ENCODE results near the gene PSMC3IP.

The PSMC3IP gene

GRCh38 chr17:42586514-42587230 is 9.1 kb upstream of the PSMC3IP start:
- no peak for DNase-seq (ENCODE audit: low read depth in 2 of 3, low spot score in 1 of 3)

DNA sequence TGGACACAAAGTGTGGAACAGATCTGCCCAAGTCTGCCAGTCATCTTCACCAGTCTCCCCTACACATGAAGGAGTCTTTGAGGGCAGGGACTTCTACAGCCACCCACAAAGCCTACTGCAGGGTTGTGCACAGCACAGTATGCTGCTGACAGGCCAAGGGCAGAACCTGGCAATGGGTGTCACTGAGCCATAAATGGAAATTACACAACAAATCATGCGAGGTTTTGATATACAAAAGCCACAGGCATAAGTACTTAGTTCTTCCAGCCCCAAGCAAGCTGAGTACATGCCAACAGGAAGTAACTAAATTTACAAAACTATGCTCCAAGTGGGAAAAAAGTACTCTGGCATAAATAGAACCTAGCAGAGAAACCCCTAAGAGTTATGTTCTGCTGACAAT is 7.8 kb upstream of the PSMC3IP start:
- no peak for DNase-seq (ENCODE audit: low read depth in 2 of 3, low spot score in 1 of 3)

DNA sequence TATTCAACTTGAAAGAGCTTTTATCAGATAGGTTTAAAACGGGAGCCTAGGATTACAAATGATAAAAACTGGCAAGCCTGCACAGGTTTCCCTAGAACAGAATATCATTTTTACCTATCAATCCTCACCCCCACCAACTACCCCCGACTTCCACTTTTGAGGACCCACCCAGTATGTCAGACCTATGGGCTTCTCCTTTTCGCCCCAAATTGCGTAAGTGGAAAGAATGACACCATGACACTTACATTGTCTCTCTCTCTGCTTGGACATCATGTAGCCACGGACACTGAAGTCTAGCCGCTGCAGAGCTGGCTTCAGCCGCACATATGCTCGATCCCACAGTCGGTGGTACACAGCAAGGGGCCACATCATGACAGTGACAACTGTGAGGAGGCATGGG is 7.4 kb upstream of the PSMC3IP start:
- DNase-seq (ENCODE audit: low read depth in 2 of 3, low spot score in 1 of 3) = no peak

- no peak for DNase-seq (ENCODE audit: low read depth in 2 of 3, low spot score in 1 of 3)
These were observed 4.3 kb upstream of the PSMC3IP start for GRCh38 chr17:42581744-42582270.

DNA sequence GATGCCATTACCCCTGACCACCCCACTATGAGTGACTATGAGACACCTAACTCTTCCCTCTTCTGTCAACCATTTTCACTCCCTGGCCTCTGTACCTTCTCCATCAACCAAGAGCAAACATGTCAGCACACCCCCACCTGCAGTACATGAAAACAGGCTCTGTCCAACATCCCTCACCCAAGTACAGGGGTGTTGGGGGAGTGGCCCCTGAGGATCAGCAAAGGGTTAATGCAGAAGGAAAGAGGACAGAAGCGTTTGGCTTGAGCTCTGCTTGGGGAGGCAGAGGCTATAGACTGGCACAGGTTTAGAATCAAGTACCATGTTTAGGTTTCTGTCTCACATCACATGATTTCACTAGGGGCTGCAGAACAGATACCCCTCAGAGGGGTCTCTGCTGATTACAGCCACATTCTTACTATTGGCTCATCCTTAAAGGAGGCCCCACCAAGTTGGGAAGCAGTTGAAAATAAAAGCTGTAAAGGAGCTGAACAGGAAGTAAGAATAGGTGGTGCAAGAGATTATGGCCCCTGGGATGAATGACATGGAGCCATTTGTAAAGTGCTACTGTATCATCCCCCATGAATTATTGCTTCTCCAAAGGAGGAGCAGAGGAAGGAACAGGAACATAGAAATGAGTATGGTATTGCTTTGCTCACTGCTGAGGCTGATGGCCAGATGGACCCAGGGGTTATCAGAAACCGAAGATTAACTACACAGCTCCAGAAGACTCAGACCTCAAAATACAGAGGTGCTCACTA is 2.4 kb upstream of the PSMC3IP start:
- no peak for DNase-seq (ENCODE audit: low read depth in 2 of 3, low spot score in 1 of 3)

DNA sequence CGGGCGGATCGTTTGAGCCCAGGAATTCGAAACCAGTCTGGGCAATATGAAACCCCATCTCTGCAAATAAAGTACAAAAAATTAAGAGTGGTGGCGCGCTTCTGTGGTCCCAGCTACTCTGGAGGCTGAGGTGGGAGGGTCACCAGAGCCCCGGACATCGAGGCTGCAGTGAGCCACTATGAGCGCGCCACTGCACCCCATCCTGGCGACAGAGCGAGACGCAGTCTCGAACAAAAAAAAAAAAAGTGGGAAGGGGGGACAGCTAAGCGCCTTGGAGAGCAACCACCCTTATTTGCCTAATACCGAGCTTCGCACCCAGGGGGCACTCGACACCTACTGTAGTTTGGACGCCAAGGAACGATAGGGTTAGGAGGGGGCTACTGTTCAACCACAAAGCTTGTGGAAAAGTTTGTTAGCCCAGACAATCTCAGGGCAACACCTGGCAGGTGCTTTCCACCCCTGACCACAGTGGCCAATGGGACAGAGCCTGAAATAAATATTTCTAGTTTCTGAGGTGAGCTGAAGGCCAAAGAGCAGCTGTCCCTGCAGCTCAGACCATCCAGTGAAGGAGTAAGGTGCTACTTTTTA is 847 bp upstream of the PSMC3IP start:
- peak; percentile 63 to 80 (median 65) for DNase-seq (ENCODE audit: low read depth in 2 of 3, low spot score in 1 of 3)

DNA sequence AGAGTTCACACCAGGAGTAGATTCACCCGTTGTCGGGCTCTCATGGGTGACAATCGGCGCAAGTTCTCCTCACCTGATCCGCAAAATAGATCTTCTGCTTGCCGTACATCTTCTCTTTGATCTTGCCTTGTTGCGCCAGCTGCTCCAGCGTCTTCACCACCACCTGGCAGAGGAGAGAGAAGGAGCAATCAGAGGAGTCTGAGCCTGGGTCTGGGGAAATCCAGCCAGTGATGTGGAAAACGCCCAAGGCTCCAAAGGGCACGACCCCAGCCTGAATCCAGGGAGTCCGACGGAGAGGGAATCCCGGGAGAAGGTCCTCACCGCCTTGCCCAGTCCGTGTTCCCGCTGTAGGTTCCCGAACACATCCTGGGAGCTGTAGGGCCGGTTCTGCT is 393 bp downstream of the PSMC3IP start:
- DNase-seq (ENCODE audit: low read depth in 2 of 3, low spot score in 1 of 3) = no peak

- DNase-seq (ENCODE audit: low read depth in 2 of 3, low spot score in 1 of 3) = no peak
These were observed 3.1 kb downstream of the PSMC3IP start for GRCh38 chr17:42574463-42574862.

- no peak for DNase-seq (ENCODE audit: low read depth in 2 of 3, low spot score in 1 of 3)
These were observed 4.4 kb downstream of the PSMC3IP start for GRCh38 chr17:42573095-42573494.

DNA sequence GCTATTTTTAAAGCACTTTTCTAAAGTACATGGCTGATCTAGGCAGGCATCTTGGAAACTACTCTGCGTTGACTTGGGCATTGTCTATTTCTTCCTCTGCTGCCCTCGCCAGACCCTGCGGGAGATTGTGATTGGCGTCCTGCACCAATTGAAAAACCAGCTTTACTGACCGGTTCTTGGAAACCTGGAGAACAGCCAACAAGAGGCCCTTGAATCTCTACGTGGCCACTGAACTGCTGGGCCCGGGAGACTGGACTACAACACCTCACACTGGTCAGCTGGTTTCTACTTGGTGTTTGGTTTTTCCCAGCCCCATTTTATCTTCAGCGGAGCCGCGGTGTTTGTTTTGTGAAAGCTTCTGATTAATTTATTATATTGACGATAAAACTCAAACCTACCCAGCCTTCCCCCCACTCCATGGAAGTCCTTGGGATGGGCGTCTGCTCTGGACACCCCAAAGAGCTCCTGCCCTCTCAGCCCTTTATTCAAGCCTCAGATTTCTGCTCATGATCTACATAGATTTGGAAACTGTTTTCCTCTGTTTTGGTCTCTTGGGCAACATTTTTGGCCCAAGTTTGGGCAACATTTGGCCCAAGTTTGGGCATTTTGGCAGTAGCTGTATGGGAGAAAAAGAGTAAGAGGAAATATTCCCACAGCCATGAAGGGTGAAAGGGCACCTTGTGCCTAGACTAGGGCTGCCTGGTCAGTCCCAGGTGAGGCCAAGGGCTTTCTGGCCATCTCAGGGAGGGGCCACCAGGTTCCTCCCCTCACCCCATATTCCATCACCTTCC is 5.9 kb downstream of the PSMC3IP start:
- no peak for DNase-seq (ENCODE audit: low read depth in 2 of 3, low spot score in 1 of 3)

DNA sequence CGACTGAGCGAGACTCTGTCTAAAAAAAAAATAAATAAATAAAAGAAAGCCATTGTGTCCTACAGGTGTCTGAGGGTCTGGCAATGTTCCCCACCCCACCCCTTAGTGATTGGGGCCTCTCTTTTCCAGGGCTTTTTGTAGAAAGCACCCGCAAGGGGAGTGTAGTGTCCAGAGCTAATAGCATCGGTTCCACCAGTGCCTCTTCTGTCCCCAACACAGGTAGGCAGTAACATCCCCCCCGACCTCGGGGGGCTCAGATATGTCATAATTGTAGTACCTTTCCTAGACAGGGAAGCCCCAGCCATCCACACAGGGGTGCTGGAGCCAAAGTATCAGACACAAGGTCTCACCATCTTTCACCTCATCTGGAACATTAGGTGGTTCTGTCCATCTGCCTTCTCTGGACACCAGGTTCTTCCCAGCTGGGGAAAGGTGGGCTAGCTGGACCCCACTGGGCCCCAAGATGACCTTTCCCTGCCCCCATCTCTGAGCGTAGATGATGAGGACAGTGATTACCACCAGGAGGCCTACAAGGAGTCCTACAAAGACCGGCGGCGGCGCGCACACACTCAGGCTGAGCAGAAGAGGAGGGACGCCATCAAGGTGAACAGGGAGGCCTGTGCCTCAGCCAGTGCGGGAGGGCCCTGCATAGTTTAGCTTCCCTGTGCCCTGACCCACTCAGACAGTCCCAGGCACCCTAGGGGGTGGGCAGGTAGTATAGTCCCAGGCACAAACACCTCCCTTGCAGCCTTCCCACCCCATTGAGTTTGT is 9.0 kb downstream of the PSMC3IP start:
- DNase-seq (ENCODE audit: low read depth in 2 of 3, low spot score in 1 of 3) = no peak

- DNase-seq (ENCODE audit: low read depth in 2 of 3, low spot score in 1 of 3) = peak; percentile 85 to 88 (median 85)
These were observed 10.5 kb downstream of the PSMC3IP start, which contains the start of gene MLX for GRCh38 chr17:42566883-42567573. MLX (plus strand) TSS chr17:42567100; CDS start chr17:42567125, 25 bp downstream.

DNA sequence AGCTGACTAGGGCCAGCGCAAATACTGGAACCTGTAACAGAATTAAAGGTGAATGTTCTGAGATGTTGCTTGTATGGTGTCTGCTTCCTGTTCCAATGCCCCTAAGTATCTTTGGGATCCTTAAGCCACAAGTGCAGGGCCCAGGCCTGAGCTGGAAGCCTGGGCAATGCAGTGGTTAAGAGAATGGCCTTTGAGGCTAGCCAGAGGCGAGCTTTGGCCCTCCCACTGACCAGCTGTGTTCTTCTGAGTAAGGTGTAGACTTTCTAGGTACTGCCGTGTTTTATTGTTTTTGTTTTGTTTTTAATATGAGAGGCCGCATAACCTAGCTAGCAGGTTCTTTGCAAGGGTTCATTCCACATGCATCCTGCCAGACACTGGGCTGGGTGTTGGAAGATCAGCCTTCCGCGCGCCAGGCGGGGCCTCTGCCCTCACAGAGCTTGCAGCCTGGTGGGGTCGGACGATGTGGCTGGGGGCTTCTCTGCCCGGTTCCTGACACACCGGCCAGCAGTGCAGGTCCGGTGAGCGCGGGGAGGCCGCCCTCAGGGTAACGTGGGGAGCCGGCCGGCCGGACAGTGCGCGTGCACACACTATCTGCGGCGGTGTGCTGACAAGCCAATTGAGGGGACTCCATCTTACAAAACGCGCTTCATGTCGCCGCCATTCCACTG is 11.2 kb downstream of the PSMC3IP start:
- no peak for DNase-seq (ENCODE audit: low read depth in 2 of 3, low spot score in 1 of 3)

DNA sequence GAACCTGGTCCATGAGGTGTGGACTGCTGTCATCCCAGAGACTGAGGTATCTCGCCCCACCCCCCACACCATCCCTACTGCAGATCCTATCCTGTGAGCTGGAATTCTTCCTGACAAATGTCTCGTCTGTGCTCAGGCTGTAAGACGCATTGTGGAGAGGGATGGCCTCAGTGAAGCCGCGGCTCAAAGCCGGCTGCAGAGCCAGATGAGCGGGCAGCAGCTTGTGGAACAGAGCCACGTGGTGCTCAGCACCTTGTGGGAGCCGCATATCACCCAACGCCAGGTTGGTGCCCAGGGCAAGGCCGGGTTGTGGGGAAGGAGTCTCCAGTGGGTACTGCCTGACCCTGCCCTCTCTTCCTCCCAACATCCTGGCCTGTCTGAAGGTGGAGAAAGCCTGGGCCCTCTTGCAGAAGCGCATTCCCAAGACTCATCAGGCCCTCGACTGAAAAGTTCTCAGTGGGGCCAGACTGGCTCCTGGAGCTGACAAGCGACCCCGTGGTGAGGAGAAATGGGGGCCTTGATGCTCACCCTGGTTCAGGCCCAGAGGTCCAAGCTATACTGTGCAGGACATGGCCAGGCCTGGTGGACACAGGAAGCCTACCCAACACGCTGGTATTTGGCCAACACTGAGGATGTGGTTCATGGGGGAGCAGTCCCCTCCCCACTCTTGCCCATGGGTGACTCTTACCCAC is 11.9 kb downstream of the PSMC3IP start:
- DNase-seq (ENCODE audit: low read depth in 2 of 3, low spot score in 1 of 3) = no peak

GRCh38 chr17:42564815-42565522 is 12.6 kb downstream of the PSMC3IP start:
- no peak for DNase-seq (ENCODE audit: low read depth in 2 of 3, low spot score in 1 of 3)

- no peak for DNase-seq (ENCODE audit: low read depth in 2 of 3, low spot score in 1 of 3)
These were observed 13.6 kb downstream of the PSMC3IP start for GRCh38 chr17:42563950-42564349.

- DNase-seq (ENCODE audit: low read depth in 2 of 3, low spot score in 1 of 3) = no peak
These were observed 14.0 kb downstream of the PSMC3IP start for GRCh38 chr17:42563543-42563942.

DNA sequence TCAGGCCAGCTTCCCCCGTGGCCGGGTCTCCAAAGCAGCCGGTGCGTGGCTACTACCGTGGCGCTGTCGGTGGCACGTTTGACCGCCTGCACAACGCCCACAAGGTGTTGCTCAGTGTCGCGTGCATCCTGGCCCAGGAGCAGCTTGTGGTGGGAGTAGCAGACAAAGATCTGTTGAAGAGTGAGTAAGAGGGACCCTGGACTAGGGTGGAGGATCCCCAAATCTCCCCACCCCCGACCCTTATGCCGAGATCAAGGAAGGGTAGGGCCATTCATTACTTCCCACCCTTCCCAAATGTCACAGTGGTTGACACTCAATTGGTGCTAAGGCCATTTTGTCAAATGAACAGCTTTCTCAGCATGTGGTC is 14.4 kb downstream of the PSMC3IP start:
- DNase-seq (ENCODE audit: low read depth in 2 of 3, low spot score in 1 of 3) = no peak

All from stimulated activated CD4-positive, alpha-beta T cell treated with anti-CD3 and anti-CD28 coated beads, Interleukin-12 subunit alpha, Interleukin-12 subunit beta, amount 100 ng/mL, for 48 hours (primary cell).